ENCODE results near the gene METAP2.

DNA sequence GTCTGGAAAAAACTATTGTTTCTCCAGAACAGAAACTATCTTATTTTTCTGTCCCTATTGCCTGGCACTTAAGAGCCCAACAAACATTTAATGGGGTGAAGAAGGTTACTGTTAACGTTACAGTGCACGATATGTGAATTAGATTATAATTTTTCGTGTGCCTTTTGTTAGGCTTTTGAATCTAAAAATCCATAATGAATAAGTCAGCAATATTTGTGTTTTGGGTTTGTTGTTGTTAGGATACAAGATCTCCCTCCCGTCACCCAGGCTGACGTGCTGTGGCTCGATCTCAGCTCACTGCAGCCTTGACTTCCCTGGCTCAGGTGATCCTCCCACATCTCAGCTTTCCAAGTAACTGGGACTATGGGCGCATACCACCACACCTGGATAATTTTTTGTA is 7.9 kb downstream of the METAP2 start:
- TF ChIP-seq SMAD3 (CRISPR knock-in tag; IDR thresholded peaks at IDR 0.05; ENCODE audit: borderline replicate concordance) (no peak), ZNF219 (CRISPR knock-in tag; IDR thresholded peaks at IDR 0.05; ENCODE audit: borderline replicate concordance) (no peak), CREB1 (CRISPR knock-in tag; IDR thresholded peaks at IDR 0.05) (no peak), ELF4 (CRISPR knock-in tag; IDR thresholded peaks at IDR 0.05; ENCODE audit: low read depth) (no peak)
- TF ChIP-seq, protein P1, sequence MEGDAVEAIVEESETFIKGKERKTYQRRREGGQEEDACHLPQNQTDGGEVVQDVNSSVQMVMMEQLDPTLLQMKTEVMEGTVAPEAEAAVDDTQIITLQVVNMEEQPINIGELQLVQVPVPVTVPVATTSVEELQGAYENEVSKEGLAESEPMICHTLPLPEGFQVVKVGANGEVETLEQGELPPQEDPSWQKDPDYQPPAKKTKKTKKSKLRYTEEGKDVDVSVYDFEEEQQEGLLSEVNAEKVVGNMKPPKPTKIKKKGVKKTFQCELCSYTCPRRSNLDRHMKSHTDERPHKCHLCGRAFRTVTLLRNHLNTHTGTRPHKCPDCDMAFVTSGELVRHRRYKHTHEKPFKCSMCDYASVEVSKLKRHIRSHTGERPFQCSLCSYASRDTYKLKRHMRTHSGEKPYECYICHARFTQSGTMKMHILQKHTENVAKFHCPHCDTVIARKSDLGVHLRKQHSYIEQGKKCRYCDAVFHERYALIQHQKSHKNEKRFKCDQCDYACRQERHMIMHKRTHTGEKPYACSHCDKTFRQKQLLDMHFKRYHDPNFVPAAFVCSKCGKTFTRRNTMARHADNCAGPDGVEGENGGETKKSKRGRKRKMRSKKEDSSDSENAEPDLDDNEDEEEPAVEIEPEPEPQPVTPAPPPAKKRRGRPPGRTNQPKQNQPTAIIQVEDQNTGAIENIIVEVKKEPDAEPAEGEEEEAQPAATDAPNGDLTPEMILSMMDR (IDR thresholded peaks at IDR 0.05) = no peak
- TF ChIP-seq, protein P2, sequence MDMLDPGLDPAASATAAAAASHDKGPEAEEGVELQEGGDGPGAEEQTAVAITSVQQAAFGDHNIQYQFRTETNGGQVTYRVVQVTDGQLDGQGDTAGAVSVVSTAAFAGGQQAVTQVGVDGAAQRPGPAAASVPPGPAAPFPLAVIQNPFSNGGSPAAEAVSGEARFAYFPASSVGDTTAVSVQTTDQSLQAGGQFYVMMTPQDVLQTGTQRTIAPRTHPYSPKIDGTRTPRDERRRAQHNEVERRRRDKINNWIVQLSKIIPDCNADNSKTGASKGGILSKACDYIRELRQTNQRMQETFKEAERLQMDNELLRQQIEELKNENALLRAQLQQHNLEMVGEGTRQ (CRISPR knock-in tag; IDR thresholded peaks at IDR 0.05) = no peak
- TF ChIP-seq, protein P3, sequence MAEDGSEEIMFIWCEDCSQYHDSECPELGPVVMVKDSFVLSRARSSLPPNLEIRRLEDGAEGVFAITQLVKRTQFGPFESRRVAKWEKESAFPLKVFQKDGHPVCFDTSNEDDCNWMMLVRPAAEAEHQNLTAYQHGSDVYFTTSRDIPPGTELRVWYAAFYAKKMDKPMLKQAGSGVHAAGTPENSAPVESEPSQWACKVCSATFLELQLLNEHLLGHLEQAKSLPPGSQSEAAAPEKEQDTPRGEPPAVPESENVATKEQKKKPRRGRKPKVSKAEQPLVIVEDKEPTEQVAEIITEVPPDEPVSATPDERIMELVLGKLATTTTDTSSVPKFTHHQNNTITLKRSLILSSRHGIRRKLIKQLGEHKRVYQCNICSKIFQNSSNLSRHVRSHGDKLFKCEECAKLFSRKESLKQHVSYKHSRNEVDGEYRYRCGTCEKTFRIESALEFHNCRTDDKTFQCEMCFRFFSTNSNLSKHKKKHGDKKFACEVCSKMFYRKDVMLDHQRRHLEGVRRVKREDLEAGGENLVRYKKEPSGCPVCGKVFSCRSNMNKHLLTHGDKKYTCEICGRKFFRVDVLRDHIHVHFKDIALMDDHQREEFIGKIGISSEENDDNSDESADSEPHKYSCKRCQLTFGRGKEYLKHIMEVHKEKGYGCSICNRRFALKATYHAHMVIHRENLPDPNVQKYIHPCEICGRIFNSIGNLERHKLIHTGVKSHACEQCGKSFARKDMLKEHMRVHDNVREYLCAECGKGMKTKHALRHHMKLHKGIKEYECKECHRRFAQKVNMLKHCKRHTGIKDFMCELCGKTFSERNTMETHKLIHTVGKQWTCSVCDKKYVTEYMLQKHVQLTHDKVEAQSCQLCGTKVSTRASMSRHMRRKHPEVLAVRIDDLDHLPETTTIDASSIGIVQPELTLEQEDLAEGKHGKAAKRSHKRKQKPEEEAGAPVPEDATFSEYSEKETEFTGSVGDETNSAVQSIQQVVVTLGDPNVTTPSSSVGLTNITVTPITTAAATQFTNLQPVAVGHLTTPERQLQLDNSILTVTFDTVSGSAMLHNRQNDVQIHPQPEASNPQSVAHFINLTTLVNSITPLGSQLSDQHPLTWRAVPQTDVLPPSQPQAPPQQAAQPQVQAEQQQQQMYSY (CRISPR knock-in tag; IDR thresholded peaks at IDR 0.05) = no peak
- TF ChIP-seq, protein P4, sequence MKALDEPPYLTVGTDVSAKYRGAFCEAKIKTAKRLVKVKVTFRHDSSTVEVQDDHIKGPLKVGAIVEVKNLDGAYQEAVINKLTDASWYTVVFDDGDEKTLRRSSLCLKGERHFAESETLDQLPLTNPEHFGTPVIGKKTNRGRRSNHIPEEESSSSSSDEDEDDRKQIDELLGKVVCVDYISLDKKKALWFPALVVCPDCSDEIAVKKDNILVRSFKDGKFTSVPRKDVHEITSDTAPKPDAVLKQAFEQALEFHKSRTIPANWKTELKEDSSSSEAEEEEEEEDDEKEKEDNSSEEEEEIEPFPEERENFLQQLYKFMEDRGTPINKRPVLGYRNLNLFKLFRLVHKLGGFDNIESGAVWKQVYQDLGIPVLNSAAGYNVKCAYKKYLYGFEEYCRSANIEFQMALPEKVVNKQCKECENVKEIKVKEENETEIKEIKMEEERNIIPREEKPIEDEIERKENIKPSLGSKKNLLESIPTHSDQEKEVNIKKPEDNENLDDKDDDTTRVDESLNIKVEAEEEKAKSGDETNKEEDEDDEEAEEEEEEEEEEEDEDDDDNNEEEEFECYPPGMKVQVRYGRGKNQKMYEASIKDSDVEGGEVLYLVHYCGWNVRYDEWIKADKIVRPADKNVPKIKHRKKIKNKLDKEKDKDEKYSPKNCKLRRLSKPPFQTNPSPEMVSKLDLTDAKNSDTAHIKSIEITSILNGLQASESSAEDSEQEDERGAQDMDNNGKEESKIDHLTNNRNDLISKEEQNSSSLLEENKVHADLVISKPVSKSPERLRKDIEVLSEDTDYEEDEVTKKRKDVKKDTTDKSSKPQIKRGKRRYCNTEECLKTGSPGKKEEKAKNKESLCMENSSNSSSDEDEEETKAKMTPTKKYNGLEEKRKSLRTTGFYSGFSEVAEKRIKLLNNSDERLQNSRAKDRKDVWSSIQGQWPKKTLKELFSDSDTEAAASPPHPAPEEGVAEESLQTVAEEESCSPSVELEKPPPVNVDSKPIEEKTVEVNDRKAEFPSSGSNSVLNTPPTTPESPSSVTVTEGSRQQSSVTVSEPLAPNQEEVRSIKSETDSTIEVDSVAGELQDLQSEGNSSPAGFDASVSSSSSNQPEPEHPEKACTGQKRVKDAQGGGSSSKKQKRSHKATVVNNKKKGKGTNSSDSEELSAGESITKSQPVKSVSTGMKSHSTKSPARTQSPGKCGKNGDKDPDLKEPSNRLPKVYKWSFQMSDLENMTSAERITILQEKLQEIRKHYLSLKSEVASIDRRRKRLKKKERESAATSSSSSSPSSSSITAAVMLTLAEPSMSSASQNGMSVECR (CRISPR knock-in tag; IDR thresholded peaks at IDR 0.05; ENCODE audit: borderline replicate concordance) = no peak
- TF ChIP-seq, protein P5, sequence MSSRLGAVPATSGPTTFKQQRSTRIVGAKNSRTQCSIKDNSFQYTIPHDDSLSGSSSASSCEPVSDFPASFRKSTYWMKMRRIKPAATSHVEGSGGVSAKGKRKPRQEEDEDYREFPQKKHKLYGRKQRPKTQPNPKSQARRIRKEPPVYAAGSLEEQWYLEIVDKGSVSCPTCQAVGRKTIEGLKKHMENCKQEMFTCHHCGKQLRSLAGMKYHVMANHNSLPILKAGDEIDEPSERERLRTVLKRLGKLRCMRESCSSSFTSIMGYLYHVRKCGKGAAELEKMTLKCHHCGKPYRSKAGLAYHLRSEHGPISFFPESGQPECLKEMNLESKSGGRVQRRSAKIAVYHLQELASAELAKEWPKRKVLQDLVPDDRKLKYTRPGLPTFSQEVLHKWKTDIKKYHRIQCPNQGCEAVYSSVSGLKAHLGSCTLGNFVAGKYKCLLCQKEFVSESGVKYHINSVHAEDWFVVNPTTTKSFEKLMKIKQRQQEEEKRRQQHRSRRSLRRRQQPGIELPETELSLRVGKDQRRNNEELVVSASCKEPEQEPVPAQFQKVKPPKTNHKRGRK (CRISPR knock-in tag; IDR thresholded peaks at IDR 0.05; ENCODE audit: borderline replicate concordance) = no peak

All from WTC11 (cell line).